Spleen (tissue), 11 donors: ENCODE results near the gene BCAS4. TPM values are rescaled to one million over a fixed set of nuclear protein-coding genes. Genes with fewer than 3 reads are reported as not detected.
A peak's percentile ranks its signal among the peaks of the same experiment; 100 is the strongest.

Experiments used
- DNase-seq: peaks from one replicate; pipeline ENCODE4 v3.0.0-alpha.2; 2020
- H3K27ac ChIP-seq, 8 donors: fragments of 200-600 bp; sonication (generic) in 7 of 8; 1 replicate in 4 of 8; 2 replicates in 4 of 8; pipeline versions ENCODE4 v1.5.0 to v1.8.0; 2016 to 2021; ENCODE audit warnings: inconsistent platforms in 4 of 8, mild to moderate bottlenecking in 4 of 8, moderate library complexity in 1 of 8
- H3K27me3 ChIP-seq, 7 donors: fragments of 200-600 bp; sonication (generic) in 6 of 7; replicated peaks in 1 of 7; 1 replicate in 4 of 7; 2 replicates in 3 of 7; pipeline versions ENCODE4 v1.5.0 to v1.8.0; 2016 to 2021; ENCODE audit warnings: inconsistent platforms in 3 of 7, mild to moderate bottlenecking in 1 of 7
- H3K36me3 ChIP-seq, 6 donors: fragments of 200-600 bp; sonication (generic) in 5 of 6; 1 replicate in 4 of 6; 2 replicates in 2 of 6; pipeline versions ENCODE4 v1.5.0 to v1.8.0; 2016 to 2021; ENCODE audit warnings: inconsistent platforms in 2 of 6
- H3K4me1 ChIP-seq, 6 donors: fragments of 200-600 bp; sonication (generic) in 5 of 6; 1 replicate in 3 of 6; 2 replicates in 3 of 6; pipeline versions ENCODE4 v1.5.0 to v1.8.0; 2016 to 2021; ENCODE audit warnings: inconsistent platforms in 3 of 6
- H3K4me3 ChIP-seq, 8 donors: fragments of 200-600 bp; sonication (generic) in 7 of 8; 1 replicate in 4 of 8; 2 replicates in 4 of 8; pipeline versions ENCODE4 v1.5.0 to v1.8.0; 2016 to 2021; ENCODE audit warnings: inconsistent platforms in 4 of 8, mild to moderate bottlenecking in 4 of 8, moderate library complexity in 2 of 8
- H3K9me3 ChIP-seq, 8 donors: fragments of 200-600 bp; sonication (generic) in 7 of 8; 1 replicate in 4 of 8; 2 replicates in 4 of 8; pipeline versions ENCODE4 v1.5.0 to v1.8.0; 2016 to 2021; ENCODE audit warnings: inconsistent platforms in 4 of 8
- POLR2A ChIP-seq, 3 donors: fragments of 450-650 bp; IDR thresholded peaks; one replicate each; pipeline ENCODE4 v1.5.1; 2017; ENCODE audit warnings: antibody characterized with exemption in 3 of 3, mild to moderate bottlenecking in 1 of 3
- POLR2AphosphoS5 ChIP-seq, 3 donors: sonication (generic); formaldehyde crosslinking; IDR thresholded peaks; one replicate each; pipeline ENCODE4 v1.5.1; 2017; ENCODE audit warnings: antibody characterized with exemption in 3 of 3
- WGBS, 5 donors: extraction: QIAGEN DNeasy Blood & Tissue Kit in 3 of 5; methylation state at CpG; one replicate each; pipeline versions ENCODE4 v1.1.5 to v1.1.7; 2013 to 2018; 5-methylcytosine and 5-hydroxymethylcytosine counted together
- intact Hi-C: fragments of 100-400 bp; cut with DNase I; formaldehyde crosslinking; loops from one replicate; pipeline ENCODE4 v1.15.0; 2023; ENCODE audit warnings: low total_unique reads
- polyA plus RNA-seq, 3 donors: library from polyadenylated mRNA; stranded (reverse); fragments of 200-250 nt; gene quantifications; one replicate each; pipeline ENCODE4 v1.2.1, GENCODE V29; 2013
- total RNA-seq, 7 donors: library from RNA; depleted of rRNA in 3 of 7; stranded (reverse); fragments of >200 nt in 3 of 7; fragmentation: NEBNext Ultra II Directional in 4 of 7; extraction: Animal tissue kit (Norgen Biotek cat#: 25700) in 4 of 7; gene quantifications; one replicate each; pipeline versions ENCODE4 v1.1.0 to v1.2.1, GENCODE V29; 2016 to 2021
- TF ChIP-seq, protein P1 (sequence below), 11 experiments: fragments of 200-600 bp in 7 of 11; fragments of 450-650 bp in 4 of 11; sonication (generic) in 4 of 11; IDR thresholded peaks in 8 of 11; conservative IDR thresholded peaks in 3 of 11; 1 replicate in 7 of 11; 2 replicates in 4 of 11; pipeline versions ENCODE4 v1.4.0 to v1.8.0; 2016 to 2021; ENCODE audit warnings: antibody characterized with exemption in 11 of 11, inconsistent platforms in 4 of 11, mild to moderate bottlenecking in 1 of 11
- donor health status: healthy with polysubstance abuse.
- donor health status: DM: no; HTN: no; CAD: no; lungs with moderate emphysema.
- donor health status: DM: no; HTN: no; CAD: no.
- donor health status: Bipolar disorder and iron deficiency.
- donor health status: healthy.
- donor health status: DM: no; HTN: no; CAD: no.
- donor health status: DM: yes; HTN: yes; CAD: no.

Gene BCAS4
- total and polyA plus RNA-seq, 10 donors = 11.8 to 33.3 (median 19.7) TPM

GRCh38 chr20:50892394-50892793, 97.5 kb downstream of the BCAS4 start:
- Histone ChIP-seq H3K27ac (no peak overlapping the region), H3K4me1 (no peaks in the 10 kb centered on the region), H3K27me3 (no peaks in the 10 kb centered on the region), H3K36me3 (peaks cover 0 to 100% (median 69%) of the 10 kb centered on the region in 6 donors), H3K9me3 (no peaks in the 10 kb centered on the region), H3K4me3 (no peak overlapping the region)
- peak; percentile 14 for DNase-seq
- intact Hi-C loops = no loop called here
- WGBS, 5 donors = 84 to 94% (median 91%) methylated on average over 8 of the region's 8 CpGs
- TF ChIP-seq, protein P1, sequence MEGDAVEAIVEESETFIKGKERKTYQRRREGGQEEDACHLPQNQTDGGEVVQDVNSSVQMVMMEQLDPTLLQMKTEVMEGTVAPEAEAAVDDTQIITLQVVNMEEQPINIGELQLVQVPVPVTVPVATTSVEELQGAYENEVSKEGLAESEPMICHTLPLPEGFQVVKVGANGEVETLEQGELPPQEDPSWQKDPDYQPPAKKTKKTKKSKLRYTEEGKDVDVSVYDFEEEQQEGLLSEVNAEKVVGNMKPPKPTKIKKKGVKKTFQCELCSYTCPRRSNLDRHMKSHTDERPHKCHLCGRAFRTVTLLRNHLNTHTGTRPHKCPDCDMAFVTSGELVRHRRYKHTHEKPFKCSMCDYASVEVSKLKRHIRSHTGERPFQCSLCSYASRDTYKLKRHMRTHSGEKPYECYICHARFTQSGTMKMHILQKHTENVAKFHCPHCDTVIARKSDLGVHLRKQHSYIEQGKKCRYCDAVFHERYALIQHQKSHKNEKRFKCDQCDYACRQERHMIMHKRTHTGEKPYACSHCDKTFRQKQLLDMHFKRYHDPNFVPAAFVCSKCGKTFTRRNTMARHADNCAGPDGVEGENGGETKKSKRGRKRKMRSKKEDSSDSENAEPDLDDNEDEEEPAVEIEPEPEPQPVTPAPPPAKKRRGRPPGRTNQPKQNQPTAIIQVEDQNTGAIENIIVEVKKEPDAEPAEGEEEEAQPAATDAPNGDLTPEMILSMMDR (IDR thresholded peaks at IDR 0.05 in 8 of 11, conservative IDR thresholded peaks at IDR 0.05 in 3 of 11) = no peak
- TF ChIP-seq POLR2A (IDR thresholded peaks at IDR 0.05) = no peak
- TF ChIP-seq POLR2AphosphoS5 (IDR thresholded peaks at IDR 0.05) = no peak

DNA sequence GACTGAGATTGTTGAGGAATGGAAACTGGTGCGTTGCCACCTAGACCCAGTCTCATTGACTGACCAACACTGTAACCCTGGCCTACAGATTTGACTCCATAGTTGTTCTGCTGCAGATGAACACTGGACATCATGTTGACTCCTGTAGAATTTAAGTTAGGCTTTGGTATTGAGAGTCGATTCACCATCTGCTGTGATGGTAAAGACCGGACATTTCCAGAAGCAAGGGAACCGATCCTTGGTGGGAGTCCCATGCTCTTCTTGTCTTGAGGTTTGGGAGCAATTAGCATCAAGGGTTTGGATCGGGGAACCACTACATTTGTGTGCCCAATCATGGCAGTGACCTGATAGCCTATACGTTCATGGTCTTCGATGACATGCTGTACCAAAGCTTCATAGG, 98.8 kb downstream of the BCAS4 start:
- peaks cover 0 to 100% (median 77%) of the 10 kb centered on the region in 6 donors for H3K36me3 ChIP-seq
- TF ChIP-seq POLR2AphosphoS5 (IDR thresholded peaks at IDR 0.05) (peak in 1 of 3 donors; percentile 7), POLR2A (IDR thresholded peaks at IDR 0.05) (no peak)
- no peaks in the 10 kb centered on the region for H3K4me1 ChIP-seq
- no peak overlapping the region for H3K27ac ChIP-seq
- H3K9me3 ChIP-seq = no peaks in the 10 kb centered on the region
- intact Hi-C loops = no loop called here
- no peaks in the 10 kb centered on the region for H3K27me3 ChIP-seq
- WGBS, 5 donors = 94 to 99% (median 97%) methylated on average over 7 of the region's 7 CpGs
- H3K4me3 ChIP-seq = no peak overlapping the region
- no peak for DNase-seq

- 90 to 95% (median 93%) methylated on average over 8 of the region's 8 CpGs for WGBS, 5 donors
- peak; percentile 37 for DNase-seq
Measured at GRCh38 chr20:50895111-50895830, 100.4 kb downstream of the BCAS4 start.

DNA sequence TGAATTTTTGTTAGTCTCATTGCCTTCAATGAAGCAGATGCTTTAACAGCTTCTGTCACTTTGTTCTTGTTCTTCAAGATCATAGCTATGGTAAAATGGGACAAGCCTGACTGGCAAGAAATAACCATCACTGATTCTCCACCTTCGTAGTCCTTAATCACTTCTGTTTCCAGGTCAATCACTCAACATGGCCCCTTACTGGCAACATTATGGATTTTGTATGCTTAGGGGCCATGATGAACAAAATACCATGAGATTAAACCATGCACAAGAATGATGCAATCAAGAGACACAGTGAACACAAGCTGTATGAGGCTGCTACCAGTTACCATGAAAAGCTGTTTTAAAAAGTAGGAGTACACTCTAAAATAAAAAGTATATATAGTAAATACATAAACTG, 103.6 kb downstream of the BCAS4 start:
- Histone ChIP-seq H3K27ac (no peak overlapping the region), H3K4me1 (peaks cover 0 to 13% (median 6%) of the 10 kb centered on the region in 6 donors), H3K27me3 (no peaks in the 10 kb centered on the region), H3K4me3 (no peak overlapping the region), H3K36me3 (peaks cover 0 to 100% (median 67%) of the 10 kb centered on the region in 6 donors), H3K9me3 (no peaks in the 10 kb centered on the region)
- TF ChIP-seq POLR2A (IDR thresholded peaks at IDR 0.05) = no peak
- no peak for TF ChIP-seq POLR2AphosphoS5 (IDR thresholded peaks at IDR 0.05)
- TF ChIP-seq, protein P1 (IDR thresholded peaks at IDR 0.05 in 8 of 11, conservative IDR thresholded peaks at IDR 0.05 in 3 of 11) = no peak
- intact Hi-C loops = no loop called here
- no peak for DNase-seq
- 88 to 97% (median 96%) methylated on average over 1 of the region's 1 CpG for WGBS, 5 donors

More at GRCh38 chr20:50895111-50895830, 100.4 kb downstream of the BCAS4 start:
- H3K4me3 ChIP-seq = no peak overlapping the region
- H3K4me1 ChIP-seq = no peaks in the 10 kb centered on the region
- intact Hi-C loops = no loop called here
- TF ChIP-seq POLR2A (IDR thresholded peaks at IDR 0.05) (no peak), POLR2AphosphoS5 (IDR thresholded peaks at IDR 0.05) (no peak)
- TF ChIP-seq, protein P1 (IDR thresholded peaks at IDR 0.05 in 8 of 11, conservative IDR thresholded peaks at IDR 0.05 in 3 of 11) = no peak
- H3K27ac ChIP-seq = no peak overlapping the region
- H3K9me3 ChIP-seq = no peaks in the 10 kb centered on the region
- H3K36me3 ChIP-seq = peaks cover 0 to 100% (median 82%) of the 10 kb centered on the region in 6 donors
- no peaks in the 10 kb centered on the region for H3K27me3 ChIP-seq
